Ovary (tissue), 9 donors: ENCODE results near the gene CAVIN1. TPM values are rescaled to one million over a fixed set of nuclear protein-coding genes. Genes with fewer than 3 reads are reported as not detected.

Source experiments
- DNase-seq, 5 donors: peaks; one replicate each; pipeline ENCODE4 v3.0.0-alpha.2; 2019 to 2020
- H3K27ac ChIP-seq, 2 donors: fragments of 200-600 bp; one replicate each; pipeline versions ENCODE4 v1.5.1 to v1.8.0; 2019 to 2022
- H3K27me3 ChIP-seq: fragments of 200-600 bp; one replicate; pipeline ENCODE4 v1.8.0; 2022
- H3K36me3 ChIP-seq: fragments of 200-600 bp; sonication (generic); one replicate; pipeline ENCODE4 v1.5.1; 2019
- H3K4me1 ChIP-seq: one replicate; pipeline ENCODE4 v1.8.1; 2013; ENCODE audit warnings: mild to moderate bottlenecking, moderate library complexity; ENCODE audit not compliant: insufficient read depth
- H3K4me3 ChIP-seq: fragments of 200-600 bp; sonication (generic); one replicate; pipeline ENCODE4 v1.5.1; 2017
- H3K9me3 ChIP-seq, 2 donors: fragments of 200-600 bp in 1 of 2; sonication (generic) in 1 of 2; one replicate each; pipeline versions ENCODE4 v1.5.1 to v1.8.1; 2013 to 2019; ENCODE audit warnings: mild to moderate bottlenecking in 1 of 2, moderate library complexity in 1 of 2
- EP300 ChIP-seq: sonication (generic); formaldehyde crosslinking; IDR thresholded peaks from one replicate; pipeline ENCODE4 v1.6.1; 2017; ENCODE audit warnings: antibody characterized with exemption
- POLR2A ChIP-seq: fragments of 450-650 bp; IDR thresholded peaks from one replicate; pipeline ENCODE4 v1.6.1; 2017; ENCODE audit warnings: antibody characterized with exemption, mild to moderate bottlenecking, moderate library complexity
- WGBS, 3 donors: extraction: QIAGEN DNeasy Blood & Tissue Kit in 1 of 3; methylation state at CpG; one replicate each; pipeline versions ENCODE4 v1.1.5 to v1.1.7; 2013 to 2017; 5-methylcytosine and 5-hydroxymethylcytosine counted together
- intact Hi-C, 4 donors: fragments of 100-400 bp; cut with DNase I; formaldehyde crosslinking; loops; one replicate each; pipeline versions ENCODE4 v1.11.0 to v1.15.1; 2022 to 2023
- polyA plus RNA-seq, 2 donors: library from polyadenylated mRNA; stranded (reverse); fragments of 200-250 nt in 1 of 2; fragments of 350-450 nt in 1 of 2; fragmentation: Illumina TruSeq in 1 of 2; extraction: RNeasy Lipid Tissue Mini Kit (QIAGEN cat#74804) in 1 of 2; gene quantifications; one replicate each; pipeline ENCODE4 v1.2.3, GENCODE V29; 2013 to 2014
- total RNA-seq, 7 donors: library from RNA; depleted of rRNA in 2 of 7; stranded (reverse); fragments of >200 nt in 2 of 7; fragmentation: NEBNext Ultra II Directional in 3 of 7; extraction: Animal tissue kit (Norgen Biotek cat#: 25700) in 3 of 7; gene quantifications; one replicate each; pipeline versions ENCODE4 v1.1.0 to v1.2.4, GENCODE V29; 2016 to 2023
- TF ChIP-seq, protein P1 (sequence below), 3 donors: fragments of 450-650 bp in 2 of 3; fragments of 200-600 bp in 1 of 3; IDR thresholded peaks; one replicate each; pipeline versions ENCODE4 v1.5.1 to v1.8.0; 2016 to 2022; ENCODE audit warnings: antibody characterized with exemption in 3 of 3, mild to moderate bottlenecking in 1 of 3
- donor health status: DM: no; HTN: no; CAD: no; lungs with moderate emphysema.
- donor health status: DM: no; HTN: no; CAD: no.
- donor health status: Bipolar disorder and iron deficiency.
- donor health status: DM: yes; HTN: yes; CAD: no.
- donor health status: DM: no; HTN: no; CAD: no.
- donor health status: DM: yes; HTN: yes; CAD: no.

CAVIN1 gene
- total and polyA plus RNA-seq, 9 donors = 122 to 407 (median 254) TPM

DNA sequence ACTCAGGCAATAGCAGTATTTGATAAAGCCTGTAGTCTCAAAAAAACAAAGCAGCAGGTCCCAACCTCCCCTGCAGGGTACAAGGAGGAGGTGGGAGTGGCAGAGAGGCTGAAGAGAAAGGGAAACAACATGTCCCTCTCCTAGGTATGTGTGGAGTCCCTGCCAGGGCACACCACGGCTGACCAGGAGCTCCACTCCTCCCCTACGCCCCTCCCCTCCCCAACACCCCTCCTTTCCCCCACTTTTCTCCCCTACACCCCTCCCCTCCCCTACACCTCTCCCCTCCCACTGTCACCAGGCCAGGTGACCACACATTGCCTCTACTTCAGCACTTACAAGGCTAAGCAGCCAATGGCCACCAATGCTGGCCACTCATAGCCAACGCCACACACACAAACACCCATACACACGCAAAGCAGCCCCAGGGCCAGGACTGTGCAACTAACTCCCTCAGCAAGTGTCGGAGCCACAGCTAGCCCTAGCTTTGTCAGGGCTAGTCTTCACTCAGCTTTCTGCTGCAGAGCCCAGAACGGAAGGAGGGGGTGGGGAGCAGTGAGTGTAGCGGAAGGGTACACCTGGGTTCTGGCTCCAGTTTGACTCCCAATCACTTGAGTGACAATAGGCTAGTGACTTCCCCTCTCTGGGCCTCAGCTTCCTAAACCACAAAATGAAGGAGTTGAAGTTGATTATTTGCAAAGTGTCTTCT is 8.2 kb downstream of the CAVIN1 start:
- WGBS, 3 donors = 67 to 79% (median 72%) methylated on average over 7 of the region's 7 CpGs
- H3K9me3 ChIP-seq = no peaks in the 10 kb centered on the region
- H3K27me3 ChIP-seq = no peaks in the 10 kb centered on the region
- TF ChIP-seq POLR2A = no peak
- no peak for TF ChIP-seq EP300
- TF ChIP-seq, protein P1, sequence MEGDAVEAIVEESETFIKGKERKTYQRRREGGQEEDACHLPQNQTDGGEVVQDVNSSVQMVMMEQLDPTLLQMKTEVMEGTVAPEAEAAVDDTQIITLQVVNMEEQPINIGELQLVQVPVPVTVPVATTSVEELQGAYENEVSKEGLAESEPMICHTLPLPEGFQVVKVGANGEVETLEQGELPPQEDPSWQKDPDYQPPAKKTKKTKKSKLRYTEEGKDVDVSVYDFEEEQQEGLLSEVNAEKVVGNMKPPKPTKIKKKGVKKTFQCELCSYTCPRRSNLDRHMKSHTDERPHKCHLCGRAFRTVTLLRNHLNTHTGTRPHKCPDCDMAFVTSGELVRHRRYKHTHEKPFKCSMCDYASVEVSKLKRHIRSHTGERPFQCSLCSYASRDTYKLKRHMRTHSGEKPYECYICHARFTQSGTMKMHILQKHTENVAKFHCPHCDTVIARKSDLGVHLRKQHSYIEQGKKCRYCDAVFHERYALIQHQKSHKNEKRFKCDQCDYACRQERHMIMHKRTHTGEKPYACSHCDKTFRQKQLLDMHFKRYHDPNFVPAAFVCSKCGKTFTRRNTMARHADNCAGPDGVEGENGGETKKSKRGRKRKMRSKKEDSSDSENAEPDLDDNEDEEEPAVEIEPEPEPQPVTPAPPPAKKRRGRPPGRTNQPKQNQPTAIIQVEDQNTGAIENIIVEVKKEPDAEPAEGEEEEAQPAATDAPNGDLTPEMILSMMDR (IDR thresholded peaks at IDR 0.05) = no peak
- H3K4me3 ChIP-seq = no peak overlapping the region
- H3K27ac ChIP-seq = peak overlapping the region in 1 of 2 donors; percentile 15
- intact Hi-C loops = no loop called here
- no peak for DNase-seq
- H3K36me3 ChIP-seq = no peaks in the 10 kb centered on the region
- peaks cover 23% of the 10 kb centered on the region for H3K4me1 ChIP-seq

DNA sequence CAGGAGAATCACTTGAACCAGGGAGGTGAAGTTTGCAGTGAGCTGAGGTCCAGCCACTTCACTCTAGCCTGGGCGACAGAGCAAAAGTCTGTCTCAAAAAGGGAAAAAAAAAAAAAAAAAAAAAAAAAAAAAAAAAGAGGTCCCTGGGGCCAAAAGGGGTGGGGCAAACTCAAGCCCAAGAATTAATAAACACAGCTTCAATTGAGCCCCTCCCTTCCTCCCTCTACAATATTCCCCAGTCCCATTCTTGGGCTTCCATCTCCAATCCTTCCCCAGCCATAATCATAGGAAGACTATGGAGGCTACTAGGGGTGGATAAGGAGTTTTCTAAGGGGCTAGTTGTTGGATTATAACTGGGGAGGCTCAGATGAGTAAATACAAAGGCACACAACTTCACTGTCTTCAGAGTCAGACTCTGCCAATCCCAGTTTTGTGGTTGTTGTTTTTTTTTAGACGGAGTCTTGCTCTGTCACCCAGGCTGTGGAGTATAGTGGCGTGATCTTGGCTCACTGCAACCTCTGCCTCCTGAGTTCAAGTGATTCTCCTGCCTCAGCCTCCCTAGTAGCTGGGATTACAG is 9.5 kb downstream of the CAVIN1 start:
- H3K27ac ChIP-seq = no peak overlapping the region
- no peak for DNase-seq
- no peaks in the 10 kb centered on the region for H3K27me3 ChIP-seq
- intact Hi-C loops = no loop called here
- no peak overlapping the region for H3K4me3 ChIP-seq
- WGBS, 3 donors = 63 to 71% (median 70%) methylated on average over 3 of the region's 3 CpGs
- H3K4me1 ChIP-seq = peaks cover 34% of the 10 kb centered on the region
- H3K9me3 ChIP-seq = no peaks in the 10 kb centered on the region
- no peaks in the 10 kb centered on the region for H3K36me3 ChIP-seq
- TF ChIP-seq POLR2A (no peak), EP300 (no peak)
- TF ChIP-seq, protein P1 (IDR thresholded peaks at IDR 0.05) = no peak

DNA sequence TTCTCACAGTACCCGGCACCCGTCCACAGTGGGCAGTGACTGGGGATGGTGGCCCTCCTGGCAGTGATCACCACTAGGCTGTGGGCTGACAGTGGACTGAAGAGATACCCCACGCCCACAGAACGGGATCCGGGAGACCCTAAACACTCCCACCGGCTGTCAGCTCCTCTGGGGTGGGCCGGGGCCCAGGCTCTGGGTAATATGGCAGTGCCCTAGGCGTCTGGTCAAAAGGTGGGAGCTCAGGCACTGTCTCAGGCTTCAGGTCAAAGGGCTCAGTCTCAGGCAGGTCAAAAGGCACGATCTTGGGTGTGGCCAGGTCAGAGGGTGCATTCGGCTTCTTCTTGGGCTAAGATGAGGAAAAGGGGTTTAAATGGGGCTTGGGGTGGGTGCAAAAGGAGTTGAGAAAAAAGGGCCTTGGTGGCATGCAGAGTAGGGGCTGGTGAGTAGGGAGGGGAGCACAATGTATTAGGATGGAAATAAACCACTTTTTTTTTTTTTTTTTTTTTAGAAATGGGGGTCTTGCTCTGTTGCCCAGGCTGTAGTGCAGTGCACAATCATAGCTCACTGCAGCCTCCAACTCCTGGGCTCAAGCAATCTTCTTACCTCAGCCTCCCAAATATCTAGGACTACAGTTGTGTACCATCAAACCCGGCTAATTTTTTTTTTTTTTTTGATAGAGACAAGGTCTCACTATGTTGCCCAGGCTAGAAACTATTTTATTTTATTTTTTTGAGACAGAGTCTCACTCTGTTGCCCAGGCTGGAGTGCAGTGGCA is 11.0 kb downstream of the CAVIN1 start:
- intact Hi-C loops = no loop called here
- DNase-seq = no peak
- Histone ChIP-seq H3K4me1 (peaks cover 44% of the 10 kb centered on the region), H3K9me3 (no peaks in the 10 kb centered on the region), H3K27ac (peak overlapping the region; percentile 6 to 75), H3K27me3 (no peaks in the 10 kb centered on the region), H3K4me3 (no peak overlapping the region), H3K36me3 (no peaks in the 10 kb centered on the region)
- TF ChIP-seq, protein P1 (IDR thresholded peaks at IDR 0.05) = no peak
- no peak for TF ChIP-seq EP300
- 63 to 66% (median 65%) methylated on average over 11 of the region's 11 CpGs for WGBS, 3 donors

DNA sequence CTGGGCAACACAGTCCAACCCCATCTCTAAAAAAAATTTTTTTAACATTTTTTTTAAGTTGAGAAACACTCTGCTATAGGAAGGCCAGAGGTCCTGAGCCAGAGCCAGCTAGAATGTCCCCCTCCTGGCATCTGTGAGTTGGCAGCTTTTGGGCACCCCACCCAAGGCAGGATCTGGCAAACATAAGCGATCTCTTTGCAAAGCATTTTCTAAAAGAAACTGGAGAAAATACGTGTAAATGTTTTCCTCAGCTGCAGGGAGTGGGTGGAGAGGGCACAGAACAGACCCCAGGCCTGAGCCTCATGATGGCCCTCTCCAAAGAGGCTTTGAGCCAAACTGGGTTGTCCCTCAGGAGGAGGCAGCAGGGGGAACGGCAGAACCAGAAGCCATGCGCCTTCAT is 11.7 kb downstream of the CAVIN1 start:
- no peak for TF ChIP-seq EP300
- no peak for TF ChIP-seq POLR2A
- TF ChIP-seq, protein P1 (IDR thresholded peaks at IDR 0.05) = no peak
- H3K36me3 ChIP-seq = no peaks in the 10 kb centered on the region
- no peak overlapping the region for H3K4me3 ChIP-seq
- H3K4me1 ChIP-seq = peaks cover 45% of the 10 kb centered on the region
- H3K27me3 ChIP-seq = no peaks in the 10 kb centered on the region
- DNase-seq = no peak
- WGBS, 3 donors = 22 to 25% (median 23%) methylated on average over 4 of the region's 4 CpGs
- intact Hi-C loops = no loop called here
- H3K27ac ChIP-seq = peak overlapping the region in 1 of 2 donors; percentile 75
- no peaks in the 10 kb centered on the region for H3K9me3 ChIP-seq
